KMS-11 (cell line): Measurements from ENCODE around the gene SUCLG2.

ENCODE experiments used
- H2AFZ ChIP-seq: fragments of 200-600 bp; sonication (generic); 2 replicates; pipeline ENCODE4 v1.6.1; 2016; ENCODE audit warnings: antibody characterized with exemption, mixed run types, low read depth
- H3K27ac ChIP-seq: fragments of 200-600 bp; sonication (generic); 2 replicates; pipeline ENCODE4 v1.6.1; 2016; ENCODE audit warnings: mild to moderate bottlenecking, mixed run types
- H3K27me3 ChIP-seq: fragments of 200-600 bp; sonication (generic); 2 replicates; pipeline ENCODE4 v1.6.1; 2017; ENCODE audit warnings: mild to moderate bottlenecking, low read depth, mixed run types, moderate library complexity; ENCODE audit not compliant: insufficient read depth
- H3K36me3 ChIP-seq: fragments of 200-600 bp; sonication (generic); 2 replicates; pipeline ENCODE4 v1.6.1; 2017; ENCODE audit warnings: mild to moderate bottlenecking, mixed run types; ENCODE audit not compliant: insufficient read depth
- H3K4me1 ChIP-seq: fragments of 200-600 bp; sonication (generic); 2 replicates; pipeline ENCODE4 v1.6.1; 2016; ENCODE audit warnings: mild to moderate bottlenecking, low read depth, mixed run types; ENCODE audit not compliant: poor library complexity, severe bottlenecking
- H3K4me2 ChIP-seq: fragments of 200-600 bp; sonication (generic); 2 replicates; pipeline ENCODE4 v1.7.0; 2016; ENCODE audit warnings: mild to moderate bottlenecking, mixed run types
- H3K4me3 ChIP-seq: fragments of 200-600 bp; sonication (generic); IDR thresholded peaks from 2 replicates; pipeline ENCODE4 v1.6.1; 2017; ENCODE audit warnings: low read depth, low read length, mixed read lengths; ENCODE audit not compliant: insufficient read depth
- H3K79me2 ChIP-seq: fragments of 200-600 bp; sonication (generic); 2 replicates; pipeline ENCODE4 v1.6.1; 2016; ENCODE audit warnings: low read depth, mixed run types; ENCODE audit not compliant: insufficient read depth
- H3K9ac ChIP-seq: fragments of 200-600 bp; sonication (generic); 2 replicates; pipeline ENCODE4 v1.6.1; 2016; ENCODE audit warnings: mild to moderate bottlenecking, mixed run types
- H4K20me1 ChIP-seq: fragments of 200-600 bp; sonication (generic); 2 replicates; pipeline ENCODE4 v1.6.1; 2016; ENCODE audit warnings: mild to moderate bottlenecking, mixed run types; ENCODE audit not compliant: insufficient read depth
- TF ChIP-seq, protein P1 (sequence below): fragments of 200-600 bp; sonication (generic); conservative IDR thresholded peaks from 2 replicates; pipeline ENCODE4 v1.6.1; 2017; ENCODE audit warnings: low read depth, mild to moderate bottlenecking, antibody characterized with exemption, low read length, moderate library complexity, mixed read lengths

Gene SUCLG2, protein sequence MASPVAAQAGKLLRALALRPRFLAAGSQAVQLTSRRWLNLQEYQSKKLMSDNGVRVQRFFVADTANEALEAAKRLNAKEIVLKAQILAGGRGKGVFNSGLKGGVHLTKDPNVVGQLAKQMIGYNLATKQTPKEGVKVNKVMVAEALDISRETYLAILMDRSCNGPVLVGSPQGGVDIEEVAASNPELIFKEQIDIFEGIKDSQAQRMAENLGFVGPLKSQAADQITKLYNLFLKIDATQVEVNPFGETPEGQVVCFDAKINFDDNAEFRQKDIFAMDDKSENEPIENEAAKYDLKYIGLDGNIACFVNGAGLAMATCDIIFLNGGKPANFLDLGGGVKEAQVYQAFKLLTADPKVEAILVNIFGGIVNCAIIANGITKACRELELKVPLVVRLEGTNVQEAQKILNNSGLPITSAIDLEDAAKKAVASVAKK

DNA sequence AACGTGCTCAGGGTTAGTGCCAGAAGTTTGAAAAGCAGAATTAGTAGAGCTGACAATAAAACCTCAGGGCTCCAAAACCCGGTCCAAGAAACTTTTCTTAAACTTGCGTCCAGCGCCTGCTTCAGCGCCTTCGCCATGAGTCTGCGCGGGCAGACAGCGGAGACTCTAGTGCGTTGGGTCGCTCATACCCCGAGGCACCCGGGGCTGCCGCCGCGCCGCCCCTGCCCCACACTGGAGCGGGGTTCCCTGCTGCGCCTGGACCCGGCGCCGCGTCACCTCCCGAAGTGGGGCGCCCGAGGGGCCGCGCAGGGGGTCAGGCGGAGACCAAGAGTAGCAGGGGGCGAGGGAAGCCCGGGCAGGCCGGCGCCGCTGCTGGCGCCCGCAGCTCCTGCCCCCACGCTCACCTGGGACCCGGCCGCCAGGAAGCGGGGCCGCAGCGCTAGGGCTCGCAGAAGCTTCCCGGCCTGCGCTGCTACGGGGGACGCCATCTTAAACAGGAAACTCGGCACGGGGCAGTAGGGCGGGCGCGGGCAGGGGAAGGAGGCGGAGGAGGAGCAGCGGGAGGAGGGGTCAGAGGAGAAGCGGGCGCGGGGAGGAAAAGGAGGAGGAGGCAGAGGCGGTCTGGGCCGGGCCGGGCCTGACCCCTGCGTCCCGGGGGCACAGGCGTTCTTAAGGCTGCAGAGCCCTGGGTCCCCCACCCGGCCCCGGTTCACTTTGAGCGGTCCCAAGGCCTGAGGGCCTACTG is at the start of gene SUCLG2:
SUCLG2 (minus strand) TSS at position 514 of the 745 bp plus-strand sequence; CDS start at position 488, 26 bp downstream.
- Histone ChIP-seq H3K9ac (peak within 1 kb of the TSS; percentile 96), H3K27ac (peak within 1 kb of the TSS; percentile 92), H3K79me2 (no peaks in the 10 kb centered on the region), H3K4me2 (peak within 1 kb of the TSS; percentile 92), H3K27me3 (no peaks in the 10 kb centered on the region), H2AFZ (peak within 1 kb of the TSS; percentile 90), H3K4me3 (no peak within 1 kb of the TSS), H3K36me3 (no peaks in the 10 kb centered on the region), H4K20me1 (no peaks in the 10 kb centered on the region), H3K4me1 (no peaks in the 10 kb centered on the region)
- TF ChIP-seq, protein P1, sequence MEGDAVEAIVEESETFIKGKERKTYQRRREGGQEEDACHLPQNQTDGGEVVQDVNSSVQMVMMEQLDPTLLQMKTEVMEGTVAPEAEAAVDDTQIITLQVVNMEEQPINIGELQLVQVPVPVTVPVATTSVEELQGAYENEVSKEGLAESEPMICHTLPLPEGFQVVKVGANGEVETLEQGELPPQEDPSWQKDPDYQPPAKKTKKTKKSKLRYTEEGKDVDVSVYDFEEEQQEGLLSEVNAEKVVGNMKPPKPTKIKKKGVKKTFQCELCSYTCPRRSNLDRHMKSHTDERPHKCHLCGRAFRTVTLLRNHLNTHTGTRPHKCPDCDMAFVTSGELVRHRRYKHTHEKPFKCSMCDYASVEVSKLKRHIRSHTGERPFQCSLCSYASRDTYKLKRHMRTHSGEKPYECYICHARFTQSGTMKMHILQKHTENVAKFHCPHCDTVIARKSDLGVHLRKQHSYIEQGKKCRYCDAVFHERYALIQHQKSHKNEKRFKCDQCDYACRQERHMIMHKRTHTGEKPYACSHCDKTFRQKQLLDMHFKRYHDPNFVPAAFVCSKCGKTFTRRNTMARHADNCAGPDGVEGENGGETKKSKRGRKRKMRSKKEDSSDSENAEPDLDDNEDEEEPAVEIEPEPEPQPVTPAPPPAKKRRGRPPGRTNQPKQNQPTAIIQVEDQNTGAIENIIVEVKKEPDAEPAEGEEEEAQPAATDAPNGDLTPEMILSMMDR: no peak

DNA sequence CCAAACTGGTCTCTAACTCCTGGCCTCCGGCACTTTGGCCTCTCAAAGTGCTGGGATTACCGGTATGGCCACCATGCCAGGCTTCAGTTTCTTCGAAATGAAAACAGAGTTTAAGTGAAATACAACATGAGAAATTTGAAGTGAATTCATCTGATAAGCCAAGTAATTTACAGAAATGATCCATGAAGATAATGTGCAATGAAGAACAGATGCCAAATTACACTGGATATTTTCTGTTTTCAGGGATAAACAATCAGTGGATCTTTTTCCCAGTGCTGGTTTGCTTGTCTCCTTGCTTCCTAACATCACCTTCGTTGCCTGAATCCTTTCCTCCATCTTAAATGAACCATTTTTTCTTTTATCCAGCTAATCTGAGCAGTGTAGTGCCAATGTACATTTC is 46.2 kb upstream of the SUCLG2 start:
- Histone ChIP-seq H3K4me2 (no peak overlapping the region), H3K79me2 (no peaks in the 10 kb centered on the region), H2AFZ (no peak overlapping the region), H3K9ac (no peak overlapping the region), H3K27ac (no peak overlapping the region), H3K36me3 (no peaks in the 10 kb centered on the region), H4K20me1 (no peaks in the 10 kb centered on the region), H3K4me3 (no peak overlapping the region), H3K4me1 (no peaks in the 10 kb centered on the region), H3K27me3 (no peaks in the 10 kb centered on the region)
- TF ChIP-seq, protein P1: no peak

DNA sequence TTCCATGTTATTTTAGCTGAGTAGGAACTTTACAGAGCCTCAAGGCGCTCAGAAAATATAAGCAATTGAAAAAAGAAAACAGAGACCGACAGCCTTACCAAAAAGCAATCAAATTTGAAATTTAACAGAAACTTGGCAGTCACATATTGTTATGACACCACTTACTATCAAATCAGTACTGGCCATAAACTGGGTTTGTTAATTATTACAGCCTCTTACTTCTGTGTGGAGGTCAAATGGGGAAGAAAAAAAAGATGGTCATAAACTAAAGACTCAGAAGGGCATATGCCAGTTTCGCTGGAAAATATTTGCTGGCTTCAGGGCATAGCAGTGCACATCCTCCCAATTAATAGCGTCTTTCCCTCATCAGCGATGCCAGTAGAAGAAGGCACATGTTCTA is 45.5 kb upstream of the SUCLG2 start:
- no peak overlapping the region for H3K9ac ChIP-seq
- no peaks in the 10 kb centered on the region for H3K36me3 ChIP-seq
- no peak overlapping the region for H3K4me2 ChIP-seq
- H3K27ac ChIP-seq: no peak overlapping the region
- H3K4me1 ChIP-seq: no peaks in the 10 kb centered on the region
- TF ChIP-seq, protein P1: no peak
- H2AFZ ChIP-seq: no peak overlapping the region
- no peaks in the 10 kb centered on the region for H4K20me1 ChIP-seq
- no peaks in the 10 kb centered on the region for H3K27me3 ChIP-seq
- no peak overlapping the region for H3K4me3 ChIP-seq
- no peaks in the 10 kb centered on the region for H3K79me2 ChIP-seq

DNA sequence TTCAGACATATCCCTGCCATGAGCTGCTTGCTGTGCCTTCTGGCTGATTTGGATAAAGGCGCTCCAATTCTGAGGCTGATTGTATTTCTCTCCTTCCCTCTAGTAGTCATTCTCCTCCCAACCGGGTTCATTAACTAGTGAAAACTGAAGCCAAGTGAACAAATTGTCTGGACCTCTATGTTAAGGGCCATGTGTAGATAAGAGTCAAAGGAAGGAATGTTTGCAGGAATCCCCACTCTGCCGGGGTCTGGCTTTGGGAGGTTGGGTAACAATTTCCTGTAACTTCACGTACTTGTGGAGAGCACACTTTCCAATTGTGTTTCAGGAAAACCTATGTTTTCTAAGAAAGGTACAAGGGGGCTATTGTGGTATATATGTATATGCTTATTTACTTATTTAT is 38.2 kb upstream of the SUCLG2 start:
- H2AFZ ChIP-seq: no peak overlapping the region
- H3K4me2 ChIP-seq: no peak overlapping the region
- H3K79me2 ChIP-seq: no peaks in the 10 kb centered on the region
- no peaks in the 10 kb centered on the region for H3K4me1 ChIP-seq
- H3K27me3 ChIP-seq: no peaks in the 10 kb centered on the region
- no peak overlapping the region for H3K4me3 ChIP-seq
- H3K9ac ChIP-seq: no peak overlapping the region
- no peak overlapping the region for H3K27ac ChIP-seq
- TF ChIP-seq, protein P1: no peak
- H4K20me1 ChIP-seq: no peaks in the 10 kb centered on the region
- no peaks in the 10 kb centered on the region for H3K36me3 ChIP-seq
